T-helper 1 cell (primary cell): ENCODE results near the gene RAPGEF4.
"Not testable (repeated sequence)": the region's sequence is repeated elsewhere in the genome, so short reads cannot be mapped to it uniquely, and the experiment has no call there.

Experiments used
- DNase-seq, 5 donors: peaks; one replicate each; pipeline ENCODE4 v3.0.0-alpha.2; 2012 to 2020

RAPGEF4 gene

GRCh38 chr2:172726172-172726735 is 9.4 kb upstream of the RAPGEF4 start:
- DNase-seq, result no peak

GRCh38 chr2:172730411-172730810 is 5.2 kb upstream of the RAPGEF4 start:
- DNase-seq, result no peak

- DNase-seq, result no peak
Measured at GRCh38 chr2:172734711-172735581, 699 bp upstream of the RAPGEF4 start.

DNA sequence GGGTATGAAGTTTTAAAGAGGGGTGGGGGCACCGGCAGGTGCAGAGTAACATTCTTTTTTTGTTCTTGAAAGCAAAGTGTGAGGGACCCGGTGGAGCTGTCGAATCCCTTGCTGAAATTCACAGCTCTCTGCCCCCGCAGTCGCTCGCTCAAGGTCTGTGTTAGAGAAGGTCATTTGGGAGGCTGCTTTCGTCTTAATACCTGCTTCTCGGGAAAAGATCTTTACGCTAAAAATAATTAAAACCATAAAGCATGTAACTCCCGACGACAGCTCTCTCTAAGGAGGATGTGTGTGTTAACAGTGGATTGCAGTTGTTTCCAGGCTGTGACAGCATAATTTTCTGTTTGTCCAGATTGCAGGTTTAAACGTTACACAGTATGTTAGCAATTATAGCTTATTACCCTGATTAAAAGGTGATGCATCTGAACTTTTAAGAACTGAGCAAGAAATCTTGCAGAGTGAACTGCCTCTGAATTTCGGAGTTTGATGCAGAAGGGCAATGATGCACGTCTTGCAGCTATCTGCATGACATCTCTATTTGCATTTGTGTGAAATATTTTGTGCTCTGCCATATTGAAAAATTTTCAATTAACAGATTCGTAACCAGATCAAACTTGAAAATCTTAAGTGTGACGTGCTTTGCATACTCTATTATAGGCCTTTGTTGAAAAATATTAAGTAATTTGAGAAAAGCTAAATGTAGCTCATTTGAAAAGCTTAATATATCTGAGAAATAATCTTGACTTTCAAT is 954 bp downstream of the RAPGEF4 start:
- DNase-seq, result no peak

GRCh38 chr2:172739661-172740266 is 4.1 kb downstream of the RAPGEF4 start:
- no peak for DNase-seq

GRCh38 chr2:172740856-172741255 is 5.2 kb downstream of the RAPGEF4 start:
- DNase-seq, result no peak

GRCh38 chr2:172742931-172743540 is 7.4 kb downstream of the RAPGEF4 start:
- DNase-seq, result no peak

DNA sequence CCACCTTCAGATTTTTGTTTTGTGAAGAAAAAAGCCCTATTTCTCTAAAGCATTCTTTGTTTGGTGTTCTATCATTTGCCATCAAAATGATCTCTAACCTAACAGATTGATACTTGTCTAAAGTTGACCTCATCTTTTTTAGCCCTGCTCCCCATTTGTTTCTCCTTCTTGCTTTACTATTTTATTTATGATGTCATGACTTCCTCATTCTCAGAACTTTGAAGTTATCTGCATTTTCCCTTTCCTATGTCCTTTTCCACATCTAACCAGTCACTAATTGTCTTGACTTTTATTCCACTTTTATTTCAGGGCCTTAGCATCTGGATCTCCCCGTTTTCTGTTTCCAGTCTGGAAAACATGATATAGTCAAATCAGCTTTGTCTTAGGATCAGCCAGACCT is 8.3 kb downstream of the RAPGEF4 start:
- no peak for DNase-seq

GRCh38 chr2:172745636-172746035 is 10.0 kb downstream of the RAPGEF4 start:
- no peak for DNase-seq

- not testable (repeated sequence) for DNase-seq
Measured at GRCh38 chr2:172748543-172748942, 12.9 kb downstream of the RAPGEF4 start.

DNA sequence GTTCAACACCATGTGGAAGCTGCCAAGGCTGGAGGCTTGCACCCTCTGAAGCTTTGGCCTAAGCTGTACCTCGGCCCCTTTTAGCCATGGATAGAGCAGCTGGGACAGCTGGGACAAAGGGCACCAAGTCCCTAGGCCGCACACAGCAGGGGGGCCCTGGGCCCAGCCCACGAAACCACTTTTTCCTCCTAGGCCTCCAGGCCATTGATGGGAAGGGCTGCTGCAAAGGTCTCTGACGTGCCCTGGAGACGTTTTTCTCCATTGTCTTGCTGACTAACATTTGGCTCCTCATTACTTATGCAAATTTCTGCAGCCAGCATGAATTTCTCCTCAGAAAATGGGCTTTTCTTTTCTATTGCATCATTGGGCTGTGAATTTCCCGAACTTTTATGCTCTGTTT is 13.7 kb downstream of the RAPGEF4 start:
- DNase-seq, result no peak

DNA sequence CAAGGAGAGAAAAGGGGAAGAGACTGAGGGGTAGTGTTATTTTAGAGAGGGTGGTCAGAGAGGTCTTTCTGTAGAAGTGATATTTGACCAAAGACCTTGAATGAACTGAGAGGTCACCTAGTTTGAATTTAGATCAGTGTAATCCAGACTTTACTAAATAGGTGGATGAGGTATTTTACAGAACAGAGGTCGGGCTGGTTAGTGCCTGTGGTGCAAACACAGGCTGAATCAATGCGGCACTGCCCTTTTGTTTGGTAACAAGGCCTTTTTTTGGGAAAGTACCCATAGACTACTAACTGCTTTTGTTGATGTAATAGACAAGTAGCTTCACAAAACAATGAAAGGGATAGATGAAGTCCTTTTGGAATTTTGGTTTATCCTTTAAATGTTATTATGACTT is 15.9 kb downstream of the RAPGEF4 start:
- no peak for DNase-seq

- no peak for DNase-seq
Measured at GRCh38 chr2:172753610-172754009, 18.0 kb downstream of the RAPGEF4 start.

- DNase-seq, result no peak
Measured at GRCh38 chr2:172759441-172759840, 23.8 kb downstream of the RAPGEF4 start.

DNA sequence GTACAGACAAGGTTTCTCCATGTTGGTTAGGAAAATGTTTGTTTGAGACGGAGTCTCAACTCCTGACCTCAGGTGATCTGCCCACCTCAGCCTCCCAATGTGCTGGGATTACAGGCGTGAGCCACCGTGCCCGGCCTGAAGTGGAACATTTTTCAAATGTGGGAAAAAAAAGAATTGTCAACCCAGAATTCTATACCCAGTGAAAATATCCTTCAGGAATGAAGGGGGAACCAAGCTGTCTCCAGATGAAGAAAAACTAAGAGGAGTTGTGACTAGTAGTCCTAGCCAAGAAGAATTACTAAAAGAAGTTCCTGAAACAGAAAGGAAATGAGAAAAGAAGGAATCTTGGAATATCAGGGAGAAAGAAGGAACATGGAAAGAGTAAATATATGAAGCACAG is 25.7 kb downstream of the RAPGEF4 start:
- no peak for DNase-seq

- DNase-seq, result no peak
Measured at GRCh38 chr2:172762574-172762973, 26.9 kb downstream of the RAPGEF4 start.

GRCh38 chr2:172763079-172763478 is 27.4 kb downstream of the RAPGEF4 start:
- no peak for DNase-seq

GRCh38 chr2:172765662-172766061 is 30.0 kb downstream of the RAPGEF4 start:
- no peak for DNase-seq

GRCh38 chr2:172768401-172768800 is 32.8 kb downstream of the RAPGEF4 start:
- no peak for DNase-seq

GRCh38 chr2:172769879-172770278 is 34.2 kb downstream of the RAPGEF4 start:
- DNase-seq, result no peak

- no peak for DNase-seq
Measured at GRCh38 chr2:172770887-172771286, 35.2 kb downstream of the RAPGEF4 start.

DNA sequence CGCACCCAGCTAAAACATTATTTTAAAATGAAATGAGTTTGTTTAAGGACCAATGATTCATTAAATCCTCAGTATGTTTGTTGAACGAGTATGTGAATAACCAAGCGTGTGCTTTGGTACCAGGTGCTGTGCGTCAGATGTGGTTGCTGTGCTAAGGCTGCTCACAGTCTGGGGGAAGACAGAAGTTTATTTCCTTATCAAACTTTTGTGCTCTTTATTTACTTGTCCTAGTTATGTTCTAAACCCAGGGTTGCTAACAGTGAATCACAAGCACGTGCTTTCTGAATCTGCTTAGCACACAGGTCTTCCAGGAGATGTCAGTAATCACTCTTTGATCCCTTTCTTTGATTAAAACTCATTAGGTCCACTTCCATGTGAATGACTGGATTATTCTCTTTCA is 37.0 kb downstream of the RAPGEF4 start:
- DNase-seq, result no peak

DNA sequence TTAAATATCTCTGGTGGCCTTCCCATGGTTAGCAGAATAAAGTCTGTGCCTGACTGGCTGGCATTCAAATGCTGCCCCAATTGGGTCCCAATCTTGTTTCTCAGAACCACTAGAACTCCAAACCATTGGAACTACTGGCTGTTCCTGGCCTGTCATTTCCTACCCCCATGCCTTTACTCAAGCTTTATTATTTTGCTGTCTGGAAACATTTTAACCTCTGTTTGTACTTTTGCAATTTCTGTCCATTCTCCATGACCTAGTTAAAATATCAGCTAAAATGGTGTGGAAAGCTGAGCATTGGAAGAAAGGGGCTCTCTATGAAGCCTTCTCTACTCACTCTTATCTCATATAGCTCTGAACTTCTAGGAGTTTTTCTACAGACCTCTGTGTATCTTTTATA is 38.7 kb downstream of the RAPGEF4 start:
- no peak for DNase-seq
